ENCODE measurements around the gene UTP4.

The UTP4 gene

GRCh38 chr16:69132424-69133252 lies at the start of gene UTP4, which contains the start of gene CHTF8:
UTP4 (plus strand) TSS chr16:69132649; CDS start chr16:69133460, 811 bp downstream.
CHTF8 (minus strand) TSS chr16:69132588; CDS start chr16:69121458, 11,130 bp downstream.
- Histone ChIP-seq H3K27me3 (ENCODE audit: control insufficient read depth, insufficient read depth, low read length) (no peaks in the 10 kb centered on the region), H3K36me3 (ENCODE audit: control insufficient read depth, insufficient read depth, low read length) (no peaks in the 10 kb centered on the region), H3K4me3 (ENCODE audit: low read depth, low read length) (peak within 1 kb of the TSS; percentile 91), H3K9ac (ENCODE audit: low read depth, low read length) (peak within 1 kb of the TSS; percentile 77), H3K4me1 (ENCODE audit: control insufficient read depth, insufficient read depth, low read length) (peaks cover 12% of the 10 kb centered on the region), H3K9me3 (ENCODE audit: control insufficient read depth, insufficient read depth, low read length) (no peaks in the 10 kb centered on the region)

DNA sequence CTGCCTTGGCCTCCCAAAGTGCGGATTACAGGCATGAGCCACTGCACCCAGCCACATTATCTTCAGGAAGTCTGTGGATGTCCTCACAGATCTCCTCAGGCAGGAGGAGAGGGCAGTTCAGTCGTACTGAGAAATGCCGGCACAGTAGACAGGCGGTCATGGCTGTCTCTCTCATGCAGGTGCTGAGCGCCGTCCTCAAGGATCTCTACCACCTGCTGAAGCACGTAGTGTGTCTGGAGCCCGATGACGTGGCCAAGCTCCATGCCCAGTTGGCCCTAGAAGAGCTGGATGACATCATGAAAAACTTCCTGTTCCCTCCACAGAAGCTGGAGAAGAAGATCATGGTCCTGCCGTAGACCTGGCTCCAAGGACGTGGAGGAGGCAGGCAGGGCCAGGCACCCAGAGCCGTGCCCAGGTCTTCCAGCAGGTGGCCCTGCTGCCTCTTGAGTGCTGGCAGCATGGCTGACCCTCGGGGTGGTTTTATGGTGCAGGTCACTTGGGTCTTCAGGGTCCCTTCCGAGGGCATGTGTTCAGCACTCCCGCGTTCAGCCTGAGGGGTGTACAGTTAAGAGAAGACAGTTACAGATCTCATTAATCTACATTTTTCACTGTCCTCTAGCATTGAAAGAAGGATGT lies 49.0 kb upstream of the UTP4 start:
- Histone ChIP-seq H3K36me3 (ENCODE audit: control insufficient read depth, insufficient read depth, low read length) (no peaks in the 10 kb centered on the region), H3K27me3 (ENCODE audit: control insufficient read depth, insufficient read depth, low read length) (no peaks in the 10 kb centered on the region), H3K9ac (ENCODE audit: low read depth, low read length) (no peak overlapping the region), H3K4me3 (ENCODE audit: low read depth, low read length) (no peak overlapping the region), H3K9me3 (ENCODE audit: control insufficient read depth, insufficient read depth, low read length) (no peaks in the 10 kb centered on the region), H3K4me1 (ENCODE audit: control insufficient read depth, insufficient read depth, low read length) (peaks cover 1% of the 10 kb centered on the region)

DNA sequence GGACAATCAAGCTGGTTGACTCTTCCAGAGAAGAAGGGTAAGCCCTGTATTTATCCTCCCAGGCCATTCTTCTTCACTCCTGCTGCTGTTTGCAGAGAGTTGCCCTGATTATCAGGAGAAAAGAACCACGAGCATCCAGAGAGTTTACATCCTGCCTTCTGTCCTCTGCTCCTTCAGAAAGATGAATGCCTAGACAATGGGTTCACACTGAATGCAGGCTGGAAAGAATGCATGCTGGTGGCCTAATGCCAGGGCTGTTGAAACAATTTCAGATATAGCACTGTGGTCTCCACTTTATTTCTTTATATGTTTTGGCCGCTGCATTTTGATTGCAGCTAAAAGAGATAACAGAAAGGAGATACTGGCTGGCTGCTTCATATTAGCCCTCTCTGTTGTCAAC lies 48.2 kb upstream of the UTP4 start:
- no peaks in the 10 kb centered on the region for H3K36me3 ChIP-seq (ENCODE audit: control insufficient read depth, insufficient read depth, low read length)
- no peaks in the 10 kb centered on the region for H3K9me3 ChIP-seq (ENCODE audit: control insufficient read depth, insufficient read depth, low read length)
- no peak overlapping the region for H3K4me3 ChIP-seq (ENCODE audit: low read depth, low read length)
- no peak overlapping the region for H3K9ac ChIP-seq (ENCODE audit: low read depth, low read length)
- no peaks in the 10 kb centered on the region for H3K27me3 ChIP-seq (ENCODE audit: control insufficient read depth, insufficient read depth, low read length)
- peaks cover 3% of the 10 kb centered on the region for H3K4me1 ChIP-seq (ENCODE audit: control insufficient read depth, insufficient read depth, low read length)

GRCh38 chr16:69085032-69085695 lies 47.3 kb upstream of the UTP4 start:
- Histone ChIP-seq H3K9me3 (ENCODE audit: control insufficient read depth, insufficient read depth, low read length) (no peaks in the 10 kb centered on the region), H3K4me3 (ENCODE audit: low read depth, low read length) (no peak overlapping the region), H3K4me1 (ENCODE audit: control insufficient read depth, insufficient read depth, low read length) (peaks cover 9% of the 10 kb centered on the region), H3K36me3 (ENCODE audit: control insufficient read depth, insufficient read depth, low read length) (no peaks in the 10 kb centered on the region), H3K9ac (ENCODE audit: low read depth, low read length) (no peak overlapping the region), H3K27me3 (ENCODE audit: control insufficient read depth, insufficient read depth, low read length) (no peaks in the 10 kb centered on the region)

GRCh38 chr16:69087161-69087581 lies 45.3 kb upstream of the UTP4 start:
- H3K9ac ChIP-seq (ENCODE audit: low read depth, low read length) = no peak overlapping the region
- no peak overlapping the region for H3K4me3 ChIP-seq (ENCODE audit: low read depth, low read length)
- no peaks in the 10 kb centered on the region for H3K9me3 ChIP-seq (ENCODE audit: control insufficient read depth, insufficient read depth, low read length)
- H3K27me3 ChIP-seq (ENCODE audit: control insufficient read depth, insufficient read depth, low read length) = no peaks in the 10 kb centered on the region
- no peaks in the 10 kb centered on the region for H3K36me3 ChIP-seq (ENCODE audit: control insufficient read depth, insufficient read depth, low read length)
- H3K4me1 ChIP-seq (ENCODE audit: control insufficient read depth, insufficient read depth, low read length) = peaks cover 9% of the 10 kb centered on the region

DNA sequence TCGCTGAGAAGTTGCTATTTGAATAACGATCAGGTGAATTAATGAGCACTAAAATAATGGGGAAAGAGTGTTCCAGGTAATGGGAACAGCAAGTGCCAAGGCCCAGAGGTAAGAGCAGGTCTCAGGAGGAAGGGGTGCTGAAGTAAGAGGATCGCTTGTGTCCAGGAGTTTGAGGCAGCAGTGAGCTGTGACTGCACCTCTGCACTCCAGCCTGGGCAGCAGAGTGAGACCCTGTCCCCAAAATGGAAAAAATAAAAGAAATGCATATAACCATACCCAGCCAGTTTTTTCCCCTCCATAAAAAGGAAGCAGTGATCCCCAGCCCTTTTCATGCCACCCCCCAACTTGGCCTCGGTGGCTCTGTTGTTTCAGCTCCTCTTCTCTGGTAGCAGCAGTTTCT lies 43.8 kb upstream of the UTP4 start:
- H3K9ac ChIP-seq (ENCODE audit: low read depth, low read length) = no peak overlapping the region
- H3K4me3 ChIP-seq (ENCODE audit: low read depth, low read length) = no peak overlapping the region
- H3K4me1 ChIP-seq (ENCODE audit: control insufficient read depth, insufficient read depth, low read length) = peaks cover 9% of the 10 kb centered on the region
- no peaks in the 10 kb centered on the region for H3K36me3 ChIP-seq (ENCODE audit: control insufficient read depth, insufficient read depth, low read length)
- H3K9me3 ChIP-seq (ENCODE audit: control insufficient read depth, insufficient read depth, low read length) = no peaks in the 10 kb centered on the region
- H3K27me3 ChIP-seq (ENCODE audit: control insufficient read depth, insufficient read depth, low read length) = no peaks in the 10 kb centered on the region

DNA sequence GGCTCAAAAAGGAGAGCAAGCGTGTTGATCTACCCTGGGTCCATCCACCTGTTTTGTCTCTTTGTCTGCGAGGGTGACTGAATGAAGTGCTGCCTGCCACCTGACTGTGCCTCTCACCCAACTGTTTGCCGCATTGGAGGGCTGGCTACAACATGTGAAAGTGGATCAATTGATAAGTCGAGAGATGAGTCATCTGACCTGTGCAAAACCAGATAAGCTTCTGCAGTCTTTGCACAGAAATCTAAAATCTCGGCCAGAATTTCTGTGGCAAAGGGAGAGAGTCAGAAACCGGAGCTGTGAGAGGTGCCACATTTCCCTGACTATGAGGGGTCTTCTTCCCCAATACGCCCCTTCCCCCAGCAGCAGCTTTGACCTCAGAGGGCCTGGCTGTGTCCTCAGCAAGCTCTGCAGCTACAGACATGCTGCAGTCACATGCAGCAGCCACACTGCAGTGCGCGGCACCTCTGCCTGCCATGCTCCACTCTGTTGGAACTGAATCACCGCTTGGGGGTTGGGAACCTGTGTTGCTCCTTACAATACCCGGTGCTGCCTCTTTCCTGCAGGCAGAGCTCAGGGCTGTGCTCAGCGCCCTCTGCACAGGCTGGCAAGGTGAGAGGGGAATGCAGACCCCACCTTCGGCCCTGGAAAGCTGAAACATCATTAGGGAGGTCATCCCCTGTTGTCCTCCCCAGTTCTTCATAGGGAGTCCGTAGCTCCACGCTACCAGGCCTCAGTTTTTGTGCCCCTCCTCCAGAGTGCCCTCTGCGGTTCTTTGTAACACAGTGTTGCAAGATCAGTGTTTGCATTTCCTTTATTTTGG lies 43.1 kb upstream of the UTP4 start:
- Histone ChIP-seq H3K4me3 (ENCODE audit: low read depth, low read length) (peak overlapping the region; percentile 6), H3K9me3 (ENCODE audit: control insufficient read depth, insufficient read depth, low read length) (no peaks in the 10 kb centered on the region), H3K27me3 (ENCODE audit: control insufficient read depth, insufficient read depth, low read length) (no peaks in the 10 kb centered on the region), H3K9ac (ENCODE audit: low read depth, low read length) (no peak overlapping the region), H3K4me1 (ENCODE audit: control insufficient read depth, insufficient read depth, low read length) (peaks cover 10% of the 10 kb centered on the region), H3K36me3 (ENCODE audit: control insufficient read depth, insufficient read depth, low read length) (no peaks in the 10 kb centered on the region)

- H3K4me1 ChIP-seq (ENCODE audit: control insufficient read depth, insufficient read depth, low read length) = peaks cover 14% of the 10 kb centered on the region
- H3K4me3 ChIP-seq (ENCODE audit: low read depth, low read length) = no peak overlapping the region
Observed at GRCh38 chr16:69093974-69094373, 38.5 kb upstream of the UTP4 start.

GRCh38 chr16:69094501-69094900 lies 37.9 kb upstream of the UTP4 start:
- Histone ChIP-seq H3K4me1 (ENCODE audit: control insufficient read depth, insufficient read depth, low read length) (peaks cover 8% of the 10 kb centered on the region), H3K36me3 (ENCODE audit: control insufficient read depth, insufficient read depth, low read length) (no peaks in the 10 kb centered on the region), H3K9me3 (ENCODE audit: control insufficient read depth, insufficient read depth, low read length) (no peaks in the 10 kb centered on the region), H3K9ac (ENCODE audit: low read depth, low read length) (no peak overlapping the region), H3K4me3 (ENCODE audit: low read depth, low read length) (no peak overlapping the region), H3K27me3 (ENCODE audit: control insufficient read depth, insufficient read depth, low read length) (no peaks in the 10 kb centered on the region)

More at GRCh38 chr16:69093974-69094373, 38.5 kb upstream of the UTP4 start:
- Histone ChIP-seq H3K36me3 (ENCODE audit: control insufficient read depth, insufficient read depth, low read length) (no peaks in the 10 kb centered on the region), H3K9me3 (ENCODE audit: control insufficient read depth, insufficient read depth, low read length) (no peaks in the 10 kb centered on the region), H3K9ac (ENCODE audit: low read depth, low read length) (no peak overlapping the region), H3K27me3 (ENCODE audit: control insufficient read depth, insufficient read depth, low read length) (no peaks in the 10 kb centered on the region)

DNA sequence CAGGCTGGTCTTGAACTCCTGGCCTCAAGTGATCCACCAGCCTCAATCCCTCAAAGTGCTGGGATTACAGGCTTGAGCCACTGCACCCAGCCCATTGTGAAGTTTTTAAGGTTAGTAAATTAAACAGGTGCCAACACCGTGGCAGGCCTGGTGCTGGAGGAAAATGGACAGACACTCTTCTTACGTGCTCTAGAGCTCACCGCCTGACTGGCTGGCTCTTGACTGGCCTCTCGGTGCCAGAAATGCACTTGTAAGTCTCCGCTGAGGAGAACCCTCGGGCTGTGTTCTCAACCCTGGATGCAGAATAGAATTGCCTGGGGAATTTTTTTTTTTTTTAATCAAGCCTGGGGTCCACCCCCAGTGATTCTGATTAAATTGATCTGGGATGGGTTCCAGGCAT lies 37.3 kb upstream of the UTP4 start:
- no peaks in the 10 kb centered on the region for H3K9me3 ChIP-seq (ENCODE audit: control insufficient read depth, insufficient read depth, low read length)
- H3K9ac ChIP-seq (ENCODE audit: low read depth, low read length) = no peak overlapping the region
- H3K27me3 ChIP-seq (ENCODE audit: control insufficient read depth, insufficient read depth, low read length) = no peaks in the 10 kb centered on the region
- H3K4me1 ChIP-seq (ENCODE audit: control insufficient read depth, insufficient read depth, low read length) = peaks cover 9% of the 10 kb centered on the region
- no peak overlapping the region for H3K4me3 ChIP-seq (ENCODE audit: low read depth, low read length)
- no peaks in the 10 kb centered on the region for H3K36me3 ChIP-seq (ENCODE audit: control insufficient read depth, insufficient read depth, low read length)

DNA sequence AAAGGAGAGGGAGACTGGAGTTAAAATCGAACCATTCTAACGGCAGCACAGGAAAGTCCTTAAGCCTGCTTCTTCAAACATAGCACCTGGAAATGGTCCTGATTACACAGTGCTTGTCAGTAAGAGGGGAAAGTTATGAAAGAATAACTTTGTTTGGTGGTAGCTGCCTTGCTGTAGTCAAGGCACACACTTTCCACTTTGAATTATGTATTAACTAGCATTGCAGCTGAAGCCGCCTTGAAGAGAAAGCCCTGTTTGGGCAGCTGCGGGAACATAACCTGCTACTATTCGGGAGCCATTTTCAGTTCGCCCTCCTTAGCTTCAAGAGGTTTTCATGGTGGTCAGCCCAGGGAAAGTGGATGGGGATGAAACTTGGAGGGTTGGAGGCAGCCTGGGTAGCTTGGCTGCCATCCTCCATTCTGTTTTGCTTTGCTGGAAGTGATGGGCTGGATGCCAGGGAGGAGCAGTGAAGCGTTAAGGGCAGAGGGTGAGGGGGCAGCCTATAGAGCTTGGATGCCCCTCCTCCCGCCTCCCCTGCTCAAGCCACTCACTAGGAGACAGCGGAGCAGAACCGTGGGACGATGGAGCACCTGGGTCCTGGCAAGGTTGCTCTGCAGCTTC lies 32.3 kb upstream of the UTP4 start:
- H3K4me1 ChIP-seq (ENCODE audit: control insufficient read depth, insufficient read depth, low read length) = peaks cover 20% of the 10 kb centered on the region
- H3K36me3 ChIP-seq (ENCODE audit: control insufficient read depth, insufficient read depth, low read length) = no peaks in the 10 kb centered on the region
- peaks cover 4% of the 10 kb centered on the region for H3K27me3 ChIP-seq (ENCODE audit: control insufficient read depth, insufficient read depth, low read length)
- H3K4me3 ChIP-seq (ENCODE audit: low read depth, low read length) = no peak overlapping the region
- no peaks in the 10 kb centered on the region for H3K9me3 ChIP-seq (ENCODE audit: control insufficient read depth, insufficient read depth, low read length)
- no peak overlapping the region for H3K9ac ChIP-seq (ENCODE audit: low read depth, low read length)

All from iPS-15b (cell line).